ENCODE data around the gene ADH1A.

ADH1A gene

GRCh38 chr4:99290848-99291786 is at the start of gene ADH1A:
Gene ADH1A, minus strand, starts transcription at chr4:99290985. Its CDS starts 71 bp downstream, at chr4:99290914.
- no peak for DNase-seq (ENCODE audit: low read depth)
- TF ChIP-seq CTCF (conservative IDR thresholded peaks at IDR 0.05; ENCODE audit: low read depth, low read length), result no peak
- H3K4me3 ChIP-seq (ENCODE audit: low read length), result no peak within 1 kb of the TSS

- no peak for TF ChIP-seq CTCF (conservative IDR thresholded peaks at IDR 0.05; ENCODE audit: low read depth, low read length)
- no peak overlapping the region for H3K4me3 ChIP-seq (ENCODE audit: low read length)
- no peak for DNase-seq (ENCODE audit: low read depth)
Observed at GRCh38 chr4:99339172-99339571, 48.4 kb upstream of the ADH1A start.

- no peak overlapping the region for H3K4me3 ChIP-seq (ENCODE audit: low read length)
- DNase-seq (ENCODE audit: low read depth), result no peak
- no peak for TF ChIP-seq CTCF (conservative IDR thresholded peaks at IDR 0.05; ENCODE audit: low read depth, low read length)
Observed at GRCh38 chr4:99336553-99336952, 45.8 kb upstream of the ADH1A start.

GRCh38 chr4:99334880-99335279 is 44.1 kb upstream of the ADH1A start:
- no peak overlapping the region for H3K4me3 ChIP-seq (ENCODE audit: low read length)
- TF ChIP-seq CTCF (conservative IDR thresholded peaks at IDR 0.05; ENCODE audit: low read depth, low read length), result no peak
- no peak for DNase-seq (ENCODE audit: low read depth)

- no peak overlapping the region for H3K4me3 ChIP-seq (ENCODE audit: low read length)
- no peak for TF ChIP-seq CTCF (conservative IDR thresholded peaks at IDR 0.05; ENCODE audit: low read depth, low read length)
- DNase-seq (ENCODE audit: low read depth), result no peak
Observed at GRCh38 chr4:99330648-99331047, 39.9 kb upstream of the ADH1A start.

- no peak overlapping the region for H3K4me3 ChIP-seq (ENCODE audit: low read length)
- DNase-seq (ENCODE audit: low read depth), result no peak
- no peak for TF ChIP-seq CTCF (conservative IDR thresholded peaks at IDR 0.05; ENCODE audit: low read depth, low read length)
Observed at GRCh38 chr4:99329876-99330275, 39.1 kb upstream of the ADH1A start.

GRCh38 chr4:99324979-99325378 is 34.2 kb upstream of the ADH1A start:
- H3K4me3 ChIP-seq (ENCODE audit: low read length), result no peak overlapping the region
- no peak for TF ChIP-seq CTCF (conservative IDR thresholded peaks at IDR 0.05; ENCODE audit: low read depth, low read length)
- DNase-seq (ENCODE audit: low read depth), result no peak
